IMR-90 (cell line): ENCODE measurements around the gene PCK1. TPM values are rescaled to one million over a fixed set of nuclear protein-coding genes. Genes with fewer than 3 reads are reported as not detected.

ENCODE experiments used
- ATAC-seq: fragments of 200-7000 bp; cut with Tn5 transposase; 2 replicates; pipeline ENCODE4 v1.9.1; 2020; ENCODE audit warnings: low read depth, mild to moderate bottlenecking, moderate library complexity
- BruUV-seq: library from RNA; stranded (reverse); fragments of 400-500 nt; replicated peaks from 2 replicates; lab custom pipeline; 2021; lab: Mats Ljungman, UMichigan
- CTCF ChIA-PET: fragments of 300-600 bp; formaldehyde crosslinking; extraction: SDS; loops from one replicate; lab custom pipeline; 2021; ENCODE audit warnings: antibody characterized with exemption; lab: Yijun Ruan, JAX
- POLR2A ChIA-PET: fragments of 300-600 bp; sonication (Branson Sonifier 250); formaldehyde crosslinking; loops from one replicate; lab custom pipeline; 2022; ENCODE audit warnings: antibody characterized with exemption; ENCODE audit not compliant: unreplicated experiment; lab: Charles Lee
- DNase-seq: peaks from one replicate; pipeline ENCODE4 v3.0.0; 2013
- H2AFZ ChIP-seq: replicated peaks from 2 replicates; pipeline ENCODE3; 2013; ENCODE audit warnings: low read length, mild to moderate bottlenecking; ENCODE audit not compliant: poor library complexity
- H2AK5ac ChIP-seq: 2 replicates; pipeline ENCODE4 v1.6.1; 2013; ENCODE audit warnings: low read depth, low read length, inconsistent platforms
- H2AK9ac ChIP-seq: replicated peaks from 2 replicates; pipeline ENCODE3; 2013; ENCODE audit warnings: mild to moderate bottlenecking, low read depth, low read length, moderate library complexity; ENCODE audit not compliant: poor library complexity
- H2BK120ac ChIP-seq: 2 replicates; pipeline ENCODE4 v1.6.1; 2013; ENCODE audit warnings: low read depth, low read length, inconsistent platforms
- H2BK15ac ChIP-seq: 3 replicates; pipeline ENCODE4 v1.6.1; 2013; ENCODE audit warnings: low read depth, low read length, inconsistent platforms
- H2BK20ac ChIP-seq: 2 replicates; pipeline ENCODE4 v1.6.1; 2013; ENCODE audit warnings: low read depth, mild to moderate bottlenecking, inconsistent platforms, low read length, moderate library complexity
- H2BK5ac ChIP-seq: 2 replicates; pipeline ENCODE4 v1.6.1; 2013; ENCODE audit warnings: mild to moderate bottlenecking, low read depth, low read length, inconsistent platforms; ENCODE audit not compliant: poor library complexity, severe bottlenecking
- H3K14ac ChIP-seq: replicated peaks from 2 replicates; pipeline ENCODE4 v1.6.1; 2013; ENCODE audit warnings: low read depth, low read length, inconsistent platforms
- H3K18ac ChIP-seq: 2 replicates; pipeline ENCODE4 v1.6.1; 2013; ENCODE audit warnings: low read depth, low read length, control low read depth
- H3K23ac ChIP-seq: 2 replicates; pipeline ENCODE4 v1.6.1; 2013; ENCODE audit warnings: low read depth, low read length, inconsistent platforms
- H3K27ac ChIP-seq: 2 replicates; pipeline ENCODE4 v1.5.1; 2013; ENCODE audit warnings: mild to moderate bottlenecking, control low read depth, low read length; ENCODE audit not compliant: insufficient read depth
- H3K27me3 ChIP-seq: 2 replicates; pipeline ENCODE4 v1.6.1; 2013; ENCODE audit warnings: low read length; ENCODE audit not compliant: control insufficient read depth, insufficient read depth
- H3K36me3 ChIP-seq: 2 replicates; pipeline ENCODE4 v1.6.1; 2013; ENCODE audit warnings: low read length, mixed read lengths; ENCODE audit not compliant: control insufficient read depth, insufficient read depth
- H3K4ac ChIP-seq: 2 replicates; pipeline ENCODE4 v1.6.1; 2013; ENCODE audit warnings: low read depth, low read length, inconsistent platforms
- H3K4me1 ChIP-seq: 2 replicates; pipeline ENCODE4 v1.6.1; 2013; ENCODE audit warnings: low read length, mixed read lengths; ENCODE audit not compliant: control insufficient read depth, insufficient read depth
- H3K4me2 ChIP-seq: 2 replicates; pipeline ENCODE4 v1.6.1; 2013; ENCODE audit warnings: low read depth, mild to moderate bottlenecking, control low read depth, low read length, moderate library complexity
- H3K4me3 ChIP-seq: 2 replicates; pipeline ENCODE4 v1.5.1; 2013; ENCODE audit warnings: low read depth, mild to moderate bottlenecking, control low read depth, low read length, moderate library complexity; ENCODE audit not compliant: insufficient read depth
- H3K56ac ChIP-seq: 2 replicates; pipeline ENCODE4 v1.6.1; 2013; ENCODE audit warnings: low read length, inconsistent platforms; ENCODE audit not compliant: insufficient read depth; ENCODE audit errors: extremely low read depth
- H3K79me1 ChIP-seq, 2 experiments: 2 replicates each; pipeline ENCODE4 v1.6.1; 2013; ENCODE audit warnings: low read length in 2 of 2, inconsistent platforms in 1 of 2, low read depth in 1 of 2
- H3K9ac ChIP-seq: 2 replicates; pipeline ENCODE4 v1.6.1; 2013; ENCODE audit warnings: low read depth, low read length, control low read depth
- H3K9me1 ChIP-seq: 2 replicates; pipeline ENCODE4 v1.6.1; 2013; ENCODE audit warnings: low read length, inconsistent platforms; ENCODE audit not compliant: insufficient read depth
- H3K9me3 ChIP-seq: 2 replicates; pipeline ENCODE4 v1.6.1; 2013; ENCODE audit warnings: low read length; ENCODE audit not compliant: control insufficient read depth, insufficient read depth
- H4K20me1 ChIP-seq: 2 replicates; pipeline ENCODE4 v1.6.1; 2013; ENCODE audit warnings: low read length, inconsistent platforms; ENCODE audit not compliant: insufficient read depth
- H4K5ac ChIP-seq: 2 replicates; pipeline ENCODE4 v1.6.1; 2013; ENCODE audit warnings: mild to moderate bottlenecking, low read depth, low read length, control low read depth
- H4K8ac ChIP-seq, 2 experiments: 2 replicates each; pipeline ENCODE4 v1.6.1; 2013; ENCODE audit warnings: low read depth in 2 of 2, low read length in 2 of 2, control low read depth in 1 of 2, inconsistent platforms in 1 of 2
- H4K91ac ChIP-seq: 2 replicates; pipeline ENCODE4 v1.6.1; 2013; ENCODE audit warnings: low read depth, low read length, inconsistent platforms; ENCODE audit not compliant: insufficient read depth
- BHLHE40 ChIP-seq: fragments of 150-350 bp; IDR thresholded peaks from 2 replicates; pipeline ENCODE4 v1.6.1; 2016; ENCODE audit warnings: mild to moderate bottlenecking, low read depth, low read length
- CEBPB ChIP-seq: IDR thresholded peaks from 2 replicates; pipeline ENCODE4 v1.6.1; 2012; ENCODE audit warnings: low read depth, low read length, improper control_type of control experiment
- CHD1 ChIP-seq: IDR thresholded peaks from 2 replicates; pipeline ENCODE4 v1.6.1; 2012; ENCODE audit warnings: low read depth, low read length, improper control_type of control experiment
- FOS ChIP-seq: fragments of 150-350 bp; IDR thresholded peaks from 2 replicates; pipeline ENCODE4 v1.6.1; 2016; ENCODE audit warnings: low read depth, low read length
- MAFK ChIP-seq: IDR thresholded peaks from 2 replicates; pipeline ENCODE4 v1.6.1; 2012; ENCODE audit warnings: low read depth, low read length, improper control_type of control experiment
- MAZ ChIP-seq: IDR thresholded peaks from 2 replicates; pipeline ENCODE4 v1.6.1; 2012; ENCODE audit warnings: low read depth, mild to moderate bottlenecking, low read length, improper control_type of control experiment, moderate library complexity, borderline replicate concordance
- MXI1 ChIP-seq: IDR thresholded peaks from 2 replicates; pipeline ENCODE4 v1.6.1; 2012; ENCODE audit warnings: low read depth, mild to moderate bottlenecking, low read length, moderate library complexity, borderline replicate concordance
- NFE2L2 ChIP-seq: fragments of 150-350 bp; IDR thresholded peaks from 2 replicates; pipeline ENCODE4 v1.6.1; 2016; ENCODE audit warnings: low read depth, mild to moderate bottlenecking, low read length
- POLR2A ChIP-seq: IDR thresholded peaks from 2 replicates; pipeline ENCODE4 v1.6.1; 2012; ENCODE audit warnings: mild to moderate bottlenecking, low read depth, low read length
- RAD21 ChIP-seq: IDR thresholded peaks from 2 replicates; pipeline ENCODE4 v1.6.1; 2012; ENCODE audit warnings: low read length, improper control_type of control experiment
- RCOR1 ChIP-seq: IDR thresholded peaks from 2 replicates; pipeline ENCODE4 v1.6.1; 2012; ENCODE audit warnings: mild to moderate bottlenecking, low read length, improper control_type of control experiment; ENCODE audit not compliant: insufficient replicate concordance
- RFX5 ChIP-seq: IDR thresholded peaks from 2 replicates; pipeline ENCODE4 v1.8.0; 2012; ENCODE audit warnings: low read depth, mild to moderate bottlenecking, low read length, moderate library complexity
- SMC3 ChIP-seq: fragments of 150-350 bp; IDR thresholded peaks from 2 replicates; pipeline ENCODE4 v1.6.1; 2016; ENCODE audit warnings: low read depth, mild to moderate bottlenecking, antibody characterized with exemption, low read length, moderate library complexity
- WGBS, 2 experiments: methylation state at CpG; one replicate each; pipeline versions ENCODE4 v1.1.5 to v1.1.7; 2013; ENCODE audit warnings: missing lambda C conversion rate in 2 of 2; ENCODE audit not compliant: insufficient read length in 1 of 2; ENCODE audit errors: extremely low coverage in 2 of 2; 5-methylcytosine and 5-hydroxymethylcytosine counted together
- dilution Hi-C: fragments of 300-500 bp; cut with HindIII; formaldehyde crosslinking; loops from one replicate; pipeline ENCODE4 v1.14.3; 2018; ENCODE audit warnings: low sequenced_read_pairs; ENCODE audit not compliant: unreplicated experiment
- in situ Hi-C: fragments of 300-500 bp; cut with MboI; formaldehyde crosslinking; loops from 3 replicates; pipeline ENCODE4 v1.14.3; 2019; ENCODE audit warnings: low sequenced_read_pairs, inconsistent platforms, mixed read lengths
- intact Hi-C: fragments of 100-400 bp; cut with micrococcal nuclease; formaldehyde crosslinking; loops from 2 replicates; pipeline ENCODE4 v1.10.0; 2022
- polyA plus RNA-seq, 3 experiments: library from polyadenylated mRNA; depleted of rRNA; stranded (reverse); fragments of >200 nt; gene quantifications; 2 replicates each; pipeline ENCODE4 v1.2.3, GENCODE V29; 2012; ENCODE audit warnings: low replicate concordance in 1 of 3
- total RNA-seq: library from RNA; depleted of rRNA; stranded (reverse); fragments of >200 nt; gene quantifications from 2 replicates; pipeline ENCODE4 v1.2.3, GENCODE V29; 2012
- TF ChIP-seq, protein P1 (sequence below): conservative IDR thresholded peaks from 2 replicates; pipeline ENCODE4 v1.5.1; 2012; ENCODE audit warnings: mild to moderate bottlenecking, low read depth, low read length, improper control_type of control experiment
- TF ChIP-seq, protein P2 (sequence below): fragments of 150-350 bp; IDR thresholded peaks from 2 replicates; pipeline ENCODE4 v1.6.1; 2016; ENCODE audit warnings: low read depth, mild to moderate bottlenecking, low read length, moderate library complexity, borderline replicate concordance

PCK1 gene
- total and polyA plus RNA-seq, 2 of the 4 experiments (the other 2 are of a cell fraction) = not detected

DNA sequence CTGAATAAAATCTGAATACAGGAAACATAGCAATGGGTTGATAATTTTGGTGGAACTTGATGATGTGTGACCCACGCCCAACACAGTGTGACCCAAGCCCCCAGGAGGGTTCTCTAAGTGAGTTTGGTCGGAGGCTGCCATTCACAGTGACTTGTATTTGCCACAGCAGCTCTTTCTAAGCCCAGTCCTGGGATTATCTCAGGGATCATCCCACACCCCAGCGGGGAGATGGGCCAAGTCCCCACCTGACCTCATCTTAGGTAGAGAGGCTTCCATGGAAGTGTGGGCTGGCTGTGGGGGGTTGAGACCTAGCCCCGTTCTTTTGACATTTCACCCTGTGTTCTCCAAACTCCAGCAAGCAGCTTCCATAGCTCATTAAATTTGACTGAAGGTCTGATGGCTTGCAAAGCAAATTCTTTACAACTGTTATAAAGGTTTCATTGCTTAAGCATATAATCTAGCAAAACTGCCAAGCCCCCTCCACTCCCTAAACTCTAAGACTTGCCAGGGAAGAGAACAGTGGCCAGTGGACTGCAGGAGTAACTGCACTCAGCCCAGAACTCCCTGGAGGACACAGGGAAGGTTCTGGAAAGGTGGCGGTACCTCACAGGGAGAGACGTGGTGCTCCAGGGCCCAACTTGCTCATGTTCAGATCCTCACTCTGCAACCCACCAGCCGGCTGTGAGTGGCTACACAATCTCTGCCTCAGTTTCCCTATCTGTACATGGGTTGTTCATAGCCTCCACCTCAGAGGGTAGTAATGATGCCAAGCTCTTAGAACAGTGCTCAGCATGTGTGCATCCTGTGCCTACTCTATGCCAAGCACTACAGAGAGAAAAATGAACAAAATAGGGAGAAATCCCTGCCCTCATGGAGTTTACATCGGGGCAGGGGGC is 1.0 kb upstream of the PCK1 start:
- Histone ChIP-seq H2BK20ac (no peak overlapping the region), H2BK15ac (no peak overlapping the region), H3K36me3 (no peaks in the 10 kb centered on the region), H3K27ac (no peak overlapping the region), H3K56ac (no peak overlapping the region), H3K27me3 (peaks cover 7% of the 10 kb centered on the region), H3K23ac (no peak overlapping the region), H3K4ac (no peak overlapping the region), H2AK5ac (no peak overlapping the region), H4K8ac (no peak overlapping the region), H2BK5ac (no peak overlapping the region), H3K9me3 (no peaks in the 10 kb centered on the region), H4K91ac (no peak overlapping the region), H3K18ac (no peak overlapping the region), H3K9ac (no peak overlapping the region), H4K5ac (no peak overlapping the region), H4K20me1 (no peaks in the 10 kb centered on the region), H3K4me3 (no peak overlapping the region), H2AK9ac (no peak overlapping the region), H3K4me1 (no peaks in the 10 kb centered on the region), H3K14ac (no peak overlapping the region), H3K79me1 (no peaks in the 10 kb centered on the region), H3K9me1 (no peaks in the 10 kb centered on the region), H2BK120ac (no peak overlapping the region), H3K4me2 (no peak overlapping the region), H2AFZ (no peak overlapping the region)
- intact Hi-C loops = no loop called here
- DNase-seq (no peak), ATAC-seq (no peak)
- POLR2A ChIA-PET = no interaction called here
- dilution Hi-C loops = no loop called here
- in situ Hi-C loops = no loop called here
- no TSS peak for BruUV-seq
- TF ChIP-seq MAZ = no peak
- TF ChIP-seq CEBPB = no peak
- no peak for TF ChIP-seq POLR2A
- TF ChIP-seq, protein P1, sequence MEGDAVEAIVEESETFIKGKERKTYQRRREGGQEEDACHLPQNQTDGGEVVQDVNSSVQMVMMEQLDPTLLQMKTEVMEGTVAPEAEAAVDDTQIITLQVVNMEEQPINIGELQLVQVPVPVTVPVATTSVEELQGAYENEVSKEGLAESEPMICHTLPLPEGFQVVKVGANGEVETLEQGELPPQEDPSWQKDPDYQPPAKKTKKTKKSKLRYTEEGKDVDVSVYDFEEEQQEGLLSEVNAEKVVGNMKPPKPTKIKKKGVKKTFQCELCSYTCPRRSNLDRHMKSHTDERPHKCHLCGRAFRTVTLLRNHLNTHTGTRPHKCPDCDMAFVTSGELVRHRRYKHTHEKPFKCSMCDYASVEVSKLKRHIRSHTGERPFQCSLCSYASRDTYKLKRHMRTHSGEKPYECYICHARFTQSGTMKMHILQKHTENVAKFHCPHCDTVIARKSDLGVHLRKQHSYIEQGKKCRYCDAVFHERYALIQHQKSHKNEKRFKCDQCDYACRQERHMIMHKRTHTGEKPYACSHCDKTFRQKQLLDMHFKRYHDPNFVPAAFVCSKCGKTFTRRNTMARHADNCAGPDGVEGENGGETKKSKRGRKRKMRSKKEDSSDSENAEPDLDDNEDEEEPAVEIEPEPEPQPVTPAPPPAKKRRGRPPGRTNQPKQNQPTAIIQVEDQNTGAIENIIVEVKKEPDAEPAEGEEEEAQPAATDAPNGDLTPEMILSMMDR = no peak
- TF ChIP-seq FOS = no peak
- no peak for TF ChIP-seq BHLHE40
- no peak for TF ChIP-seq SMC3
- TF ChIP-seq RCOR1 = no peak
- TF ChIP-seq MAFK = no peak
- no peak for TF ChIP-seq MXI1
- TF ChIP-seq, protein P2, sequence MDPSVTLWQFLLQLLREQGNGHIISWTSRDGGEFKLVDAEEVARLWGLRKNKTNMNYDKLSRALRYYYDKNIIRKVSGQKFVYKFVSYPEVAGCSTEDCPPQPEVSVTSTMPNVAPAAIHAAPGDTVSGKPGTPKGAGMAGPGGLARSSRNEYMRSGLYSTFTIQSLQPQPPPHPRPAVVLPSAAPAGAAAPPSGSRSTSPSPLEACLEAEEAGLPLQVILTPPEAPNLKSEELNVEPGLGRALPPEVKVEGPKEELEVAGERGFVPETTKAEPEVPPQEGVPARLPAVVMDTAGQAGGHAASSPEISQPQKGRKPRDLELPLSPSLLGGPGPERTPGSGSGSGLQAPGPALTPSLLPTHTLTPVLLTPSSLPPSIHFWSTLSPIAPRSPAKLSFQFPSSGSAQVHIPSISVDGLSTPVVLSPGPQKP = no peak
- TF ChIP-seq RFX5 = no peak
- no peak for TF ChIP-seq CHD1
- no peak for TF ChIP-seq RAD21
- no peak for TF ChIP-seq NFE2L2
- CTCF ChIA-PET = no interaction called here
- no CpG with 5 or more reads among the region's 8 CpGs for WGBS, 2 experiments
